Peyer's patch (tissue), 4 donors: ENCODE results near the gene FAT2. TPM values are rescaled to one million over a fixed set of nuclear protein-coding genes. Genes with fewer than 3 reads are reported as not detected.
"Not testable (repeated sequence)": the region's sequence is repeated elsewhere in the genome, so short reads cannot be mapped to it uniquely, and the experiment has no call there.

Source experiments
- DNase-seq, 3 donors: peaks; one replicate each; pipeline ENCODE4 v3.0.0-alpha.2; 2017 to 2019
- H3K27ac ChIP-seq, 4 donors: fragments of 200-600 bp; sonication (generic); one replicate each; pipeline ENCODE4 v1.5.1; 2016 to 2019
- H3K27me3 ChIP-seq, 2 donors: fragments of 200-600 bp; sonication (generic); one replicate each; pipeline ENCODE4 v1.5.1; 2019
- H3K36me3 ChIP-seq, 3 donors: fragments of 200-600 bp; sonication (generic); one replicate each; pipeline ENCODE4 v1.5.1; 2016 to 2019
- H3K4me1 ChIP-seq, 4 donors: fragments of 200-600 bp; sonication (generic); one replicate each; pipeline ENCODE4 v1.5.1; 2016 to 2019
- H3K4me3 ChIP-seq, 4 donors: fragments of 200-600 bp; sonication (generic); 1 replicate in 3 of 4; 2 replicates in 1 of 4; pipeline ENCODE4 v1.5.1; 2016 to 2019; ENCODE audit warnings: mild to moderate bottlenecking in 1 of 4
- H3K9me3 ChIP-seq, 4 donors: fragments of 200-600 bp; sonication (generic); one replicate each; pipeline ENCODE4 v1.5.1; 2016 to 2019; ENCODE audit warnings: mild to moderate bottlenecking in 1 of 4
- CTCF ChIP-seq, 6 experiments: fragments of 450-650 bp in 4 of 6; fragments of 200-600 bp in 2 of 6; sonication (generic) in 1 of 6; IDR thresholded peaks; one replicate each; pipeline ENCODE4 v1.5.1; 2017 to 2019; ENCODE audit warnings: antibody characterized with exemption in 6 of 6, mild to moderate bottlenecking in 3 of 6, moderate library complexity in 1 of 6
- POLR2A ChIP-seq, 2 donors: fragments of 450-650 bp; IDR thresholded peaks; one replicate each; pipeline ENCODE4 v1.5.1; 2017; ENCODE audit warnings: antibody characterized with exemption in 2 of 2, mild to moderate bottlenecking in 2 of 2, moderate library complexity in 2 of 2
- total RNA-seq, 4 donors: library from RNA; depleted of rRNA; stranded (reverse); fragments of >200 nt; gene quantifications; one replicate each; pipeline ENCODE4 v1.1.0, GENCODE V29; 2016

The FAT2 gene
- total RNA-seq, 4 donors from 2014 or later = under 0.01 TPM; not detected in 3

- H3K9me3 ChIP-seq = no peaks in the 10 kb centered on the region
- H3K36me3 ChIP-seq = no peaks in the 10 kb centered on the region
- no peak overlapping the region for H3K27ac ChIP-seq
- no peaks in the 10 kb centered on the region for H3K4me1 ChIP-seq
- no peak for TF ChIP-seq CTCF (IDR thresholded peaks at IDR 0.05)
- TF ChIP-seq POLR2A (IDR thresholded peaks at IDR 0.05) = no peak
- DNase-seq = no peak
- no peaks in the 10 kb centered on the region for H3K27me3 ChIP-seq
- no peak overlapping the region for H3K4me3 ChIP-seq
These were observed 4.3 kb upstream of the FAT2 start for GRCh38 chr5:151595411-151595826.

- Histone ChIP-seq H3K36me3 (no peaks in the 10 kb centered on the region), H3K27ac (no peak overlapping the region), H3K4me1 (no peaks in the 10 kb centered on the region), H3K27me3 (no peaks in the 10 kb centered on the region), H3K9me3 (no peaks in the 10 kb centered on the region), H3K4me3 (no peak overlapping the region)
- no peak for DNase-seq
- TF ChIP-seq CTCF (IDR thresholded peaks at IDR 0.05) (no peak), POLR2A (IDR thresholded peaks at IDR 0.05) (no peak)
These were observed 1.8 kb upstream of the FAT2 start for GRCh38 chr5:151592855-151593408.

DNA sequence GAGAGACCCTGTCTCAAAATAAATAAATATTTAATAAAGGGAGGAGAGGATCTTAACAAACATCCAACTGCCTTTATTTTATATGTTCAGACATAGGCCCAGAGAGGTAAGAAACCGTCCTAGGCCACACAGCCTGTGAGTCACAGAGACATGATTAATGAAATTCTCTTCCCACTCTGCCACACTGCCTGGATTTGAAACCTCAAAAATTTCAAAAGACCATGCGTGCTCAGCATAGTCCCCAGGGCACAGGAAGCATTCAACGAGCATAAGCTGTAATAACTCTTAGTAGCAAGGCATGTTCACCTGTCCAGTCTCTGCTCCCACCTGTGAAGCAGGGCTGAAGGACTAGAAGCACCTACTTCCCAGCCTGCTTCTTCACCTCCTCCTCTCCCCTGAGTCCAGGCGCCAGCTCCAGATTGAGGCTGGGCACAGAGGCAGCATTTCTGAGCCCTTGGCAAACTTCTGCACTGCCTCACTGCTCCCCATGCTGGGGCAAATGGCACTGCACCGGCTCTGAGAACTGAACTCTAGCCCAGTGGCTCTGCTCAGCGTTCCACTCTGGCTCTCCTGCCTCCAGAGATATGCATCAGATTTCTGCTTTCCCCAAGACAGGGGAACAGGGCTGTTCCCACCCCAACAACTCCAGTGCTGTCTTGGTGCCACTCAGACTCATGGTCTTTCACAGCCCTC lies 1.1 kb downstream of the FAT2 start:
- Histone ChIP-seq H3K4me1 (no peaks in the 10 kb centered on the region), H3K4me3 (no peak overlapping the region), H3K36me3 (no peaks in the 10 kb centered on the region), H3K27ac (no peak overlapping the region), H3K27me3 (no peaks in the 10 kb centered on the region), H3K9me3 (no peaks in the 10 kb centered on the region)
- TF ChIP-seq CTCF (IDR thresholded peaks at IDR 0.05) (no peak), POLR2A (IDR thresholded peaks at IDR 0.05) (no peak)
- DNase-seq = no peak

DNA sequence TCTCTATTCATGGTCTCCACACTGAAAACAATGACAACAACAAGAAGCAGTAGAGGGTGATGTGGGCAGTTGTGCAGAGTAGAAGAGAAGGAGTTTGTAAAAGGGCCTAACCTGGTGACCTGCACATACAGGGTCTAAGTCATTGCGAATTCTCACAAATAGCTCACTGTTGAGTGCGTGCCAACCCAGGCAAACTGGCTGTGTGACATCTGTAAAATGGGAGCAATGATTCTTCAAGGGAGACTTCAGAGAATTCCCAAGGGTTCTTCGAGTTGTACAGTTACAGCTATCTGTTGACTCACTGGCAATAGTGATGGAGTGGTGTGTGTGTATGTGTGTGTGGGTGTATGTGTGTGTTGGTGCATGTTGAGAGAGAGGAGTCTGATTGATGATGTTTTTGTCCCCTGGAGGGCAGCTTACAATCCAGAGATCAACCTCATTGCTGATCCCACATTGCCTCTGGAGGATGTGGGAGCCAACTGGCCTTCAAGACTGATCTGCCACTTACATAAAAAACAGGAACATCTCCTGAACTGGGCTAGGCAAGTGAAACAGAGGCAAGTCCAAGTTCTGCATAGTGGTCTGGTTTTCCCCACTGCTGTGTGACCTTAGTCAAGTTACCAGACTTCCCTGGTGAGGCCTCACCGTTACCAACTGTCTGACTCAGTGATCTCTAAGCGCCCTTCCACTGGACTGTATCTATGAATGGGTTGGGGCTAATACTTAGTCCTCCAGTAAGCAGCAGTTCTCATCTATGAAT lies 3.2 kb downstream of the FAT2 start:
- Histone ChIP-seq H3K4me1 (no peaks in the 10 kb centered on the region), H3K27ac (no peak overlapping the region), H3K9me3 (no peaks in the 10 kb centered on the region), H3K36me3 (no peaks in the 10 kb centered on the region), H3K27me3 (no peaks in the 10 kb centered on the region), H3K4me3 (no peak overlapping the region)
- no peak for DNase-seq
- TF ChIP-seq POLR2A (IDR thresholded peaks at IDR 0.05) (no peak), CTCF (IDR thresholded peaks at IDR 0.05) (no peak)

DNA sequence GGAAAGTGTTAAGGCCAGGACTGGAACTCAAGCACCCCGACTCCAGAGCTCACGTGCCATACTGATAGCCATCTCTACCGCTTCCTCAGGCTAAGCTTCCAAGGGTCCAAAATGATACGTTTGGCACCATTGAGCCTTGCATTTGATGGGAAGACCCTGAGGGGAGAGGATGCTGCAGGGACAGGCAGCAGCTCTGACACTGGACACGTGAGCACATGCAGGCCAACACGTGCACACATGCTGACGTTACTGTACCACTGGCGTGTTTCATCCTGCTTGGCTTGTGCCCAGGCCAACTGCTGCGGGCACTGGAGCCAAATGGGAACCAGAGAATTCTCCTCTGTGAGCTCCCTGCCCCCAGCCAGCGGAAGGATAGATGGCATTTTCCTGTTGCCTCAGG lies 5.2 kb downstream of the FAT2 start:
- Histone ChIP-seq H3K9me3 (no peaks in the 10 kb centered on the region), H3K4me3 (no peak overlapping the region), H3K36me3 (no peaks in the 10 kb centered on the region), H3K27ac (no peak overlapping the region), H3K4me1 (no peaks in the 10 kb centered on the region), H3K27me3 (no peaks in the 10 kb centered on the region)
- DNase-seq = no peak
- TF ChIP-seq POLR2A (IDR thresholded peaks at IDR 0.05) (no peak), CTCF (IDR thresholded peaks at IDR 0.05) (no peak)

- H3K36me3 ChIP-seq, H3K9me3 ChIP-seq: not testable (repeated sequence)
These were observed 5.8 kb downstream of the FAT2 start for GRCh38 chr5:151585344-151585743.

More at GRCh38 chr5:151585344-151585743, 5.8 kb downstream of the FAT2 start:
- not testable (repeated sequence) for H3K4me3 ChIP-seq, H3K27me3 ChIP-seq, H3K27ac ChIP-seq, DNase-seq, H3K4me1 ChIP-seq
